ENCODE measurements around the gene STAT4. TPM values are rescaled to one million over a fixed set of nuclear protein-coding genes. Genes with fewer than 3 reads are reported as not detected.
"Not testable (repeated sequence)": the region's sequence is repeated elsewhere in the genome, so short reads cannot be mapped to it uniquely, and the experiment has no call there.

Gene STAT4
- total RNA-seq, 1 experiment from 2014 or later: 0.44 TPM

DNA sequence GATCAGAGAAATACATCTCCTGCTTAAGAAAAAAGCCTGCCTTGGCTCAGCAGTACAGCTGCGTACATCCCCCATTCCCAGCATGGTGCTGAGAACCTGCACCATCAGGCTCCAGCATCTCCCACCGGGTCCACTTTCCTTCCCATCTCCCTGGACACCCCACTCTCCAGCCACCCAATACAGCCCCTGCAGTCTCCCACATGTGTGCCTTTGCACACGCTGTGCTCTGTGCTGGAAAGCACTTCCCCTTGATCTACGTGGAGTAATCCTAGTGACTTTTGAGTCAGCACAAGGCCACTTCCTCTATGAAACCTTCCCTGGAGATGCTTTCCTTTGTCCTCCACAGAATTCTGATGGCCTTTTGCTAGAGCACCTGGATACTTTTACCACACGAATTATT is 153.8 kb downstream of the STAT4 start (continued):
- TF ChIP-seq, protein P1, sequence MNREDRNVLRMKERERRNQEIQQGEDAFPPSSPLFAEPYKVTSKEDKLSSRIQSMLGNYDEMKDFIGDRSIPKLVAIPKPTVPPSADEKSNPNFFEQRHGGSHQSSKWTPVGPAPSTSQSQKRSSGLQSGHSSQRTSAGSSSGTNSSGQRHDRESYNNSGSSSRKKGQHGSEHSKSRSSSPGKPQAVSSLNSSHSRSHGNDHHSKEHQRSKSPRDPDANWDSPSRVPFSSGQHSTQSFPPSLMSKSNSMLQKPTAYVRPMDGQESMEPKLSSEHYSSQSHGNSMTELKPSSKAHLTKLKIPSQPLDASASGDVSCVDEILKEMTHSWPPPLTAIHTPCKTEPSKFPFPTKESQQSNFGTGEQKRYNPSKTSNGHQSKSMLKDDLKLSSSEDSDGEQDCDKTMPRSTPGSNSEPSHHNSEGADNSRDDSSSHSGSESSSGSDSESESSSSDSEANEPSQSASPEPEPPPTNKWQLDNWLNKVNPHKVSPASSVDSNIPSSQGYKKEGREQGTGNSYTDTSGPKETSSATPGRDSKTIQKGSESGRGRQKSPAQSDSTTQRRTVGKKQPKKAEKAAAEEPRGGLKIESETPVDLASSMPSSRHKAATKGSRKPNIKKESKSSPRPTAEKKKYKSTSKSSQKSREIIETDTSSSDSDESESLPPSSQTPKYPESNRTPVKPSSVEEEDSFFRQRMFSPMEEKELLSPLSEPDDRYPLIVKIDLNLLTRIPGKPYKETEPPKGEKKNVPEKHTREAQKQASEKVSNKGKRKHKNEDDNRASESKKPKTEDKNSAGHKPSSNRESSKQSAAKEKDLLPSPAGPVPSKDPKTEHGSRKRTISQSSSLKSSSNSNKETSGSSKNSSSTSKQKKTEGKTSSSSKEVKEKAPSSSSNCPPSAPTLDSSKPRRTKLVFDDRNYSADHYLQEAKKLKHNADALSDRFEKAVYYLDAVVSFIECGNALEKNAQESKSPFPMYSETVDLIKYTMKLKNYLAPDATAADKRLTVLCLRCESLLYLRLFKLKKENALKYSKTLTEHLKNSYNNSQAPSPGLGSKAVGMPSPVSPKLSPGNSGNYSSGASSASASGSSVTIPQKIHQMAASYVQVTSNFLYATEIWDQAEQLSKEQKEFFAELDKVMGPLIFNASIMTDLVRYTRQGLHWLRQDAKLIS (CRISPR knock-in tag; IDR thresholded peaks at IDR 0.05; ENCODE audit: borderline replicate concordance): no peak
- no peak for TF ChIP-seq ATF2 (CRISPR knock-in tag; IDR thresholded peaks at IDR 0.05; ENCODE audit: borderline replicate concordance, low read depth)
- no peak for TF ChIP-seq SMAD4 (CRISPR knock-in tag; IDR thresholded peaks at IDR 0.05)
- no peak for TF ChIP-seq TP53 (CRISPR knock-in tag; IDR thresholded peaks at IDR 0.05)
- TF ChIP-seq ATF3 (CRISPR knock-in tag; conservative IDR thresholded peaks at IDR 0.05): no peak
- TF ChIP-seq TCF7 (CRISPR knock-in tag; IDR thresholded peaks at IDR 0.05; ENCODE audit: low read depth): no peak

DNA sequence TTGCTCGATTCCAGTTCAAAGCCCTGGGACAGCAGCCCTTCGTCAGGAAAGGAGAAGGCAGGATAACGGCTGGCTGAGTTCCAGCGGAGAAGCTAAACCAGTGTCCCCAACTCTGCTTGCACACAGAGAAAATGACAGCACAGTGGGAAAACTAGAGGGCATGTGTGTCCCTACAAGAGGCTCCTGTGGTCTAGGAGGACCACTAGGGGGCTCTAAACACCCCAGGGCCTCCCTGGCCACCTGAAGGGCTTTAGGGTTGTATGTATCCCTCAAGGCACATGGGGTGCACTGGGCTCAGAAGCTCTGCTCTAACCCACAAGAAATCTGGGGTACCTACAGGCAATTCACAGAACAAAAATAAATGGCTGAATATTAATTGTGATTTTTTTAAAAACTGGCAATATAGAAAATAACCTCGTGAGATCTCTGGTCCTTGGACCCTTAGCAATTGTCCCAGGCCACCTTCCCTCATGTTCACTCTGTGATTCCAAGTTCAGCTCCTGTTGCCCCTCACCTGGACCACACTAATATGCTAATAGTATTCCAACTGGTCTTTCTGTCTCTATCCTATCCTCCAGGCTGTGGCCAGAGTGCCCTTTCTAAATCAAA is 154.4 kb downstream of the STAT4 start:
- Mint-ChIP-seq H3K27ac (no peak overlapping the region), H3K9me3 (no peaks in the 10 kb centered on the region), H3K27me3 (ENCODE audit: low read depth) (no peaks in the 10 kb centered on the region), H3K4me1 (no peaks in the 10 kb centered on the region), H3K36me3 (peaks cover 77% of the 10 kb centered on the region), H3K4me3 (no peak overlapping the region)
- no peak for TF ChIP-seq HMGA2 (CRISPR knock-in tag; IDR thresholded peaks at IDR 0.05)
- TF ChIP-seq ZNF396 (CRISPR knock-in tag; IDR thresholded peaks at IDR 0.05; ENCODE audit: borderline replicate concordance): no peak
- TF ChIP-seq, protein P2, sequence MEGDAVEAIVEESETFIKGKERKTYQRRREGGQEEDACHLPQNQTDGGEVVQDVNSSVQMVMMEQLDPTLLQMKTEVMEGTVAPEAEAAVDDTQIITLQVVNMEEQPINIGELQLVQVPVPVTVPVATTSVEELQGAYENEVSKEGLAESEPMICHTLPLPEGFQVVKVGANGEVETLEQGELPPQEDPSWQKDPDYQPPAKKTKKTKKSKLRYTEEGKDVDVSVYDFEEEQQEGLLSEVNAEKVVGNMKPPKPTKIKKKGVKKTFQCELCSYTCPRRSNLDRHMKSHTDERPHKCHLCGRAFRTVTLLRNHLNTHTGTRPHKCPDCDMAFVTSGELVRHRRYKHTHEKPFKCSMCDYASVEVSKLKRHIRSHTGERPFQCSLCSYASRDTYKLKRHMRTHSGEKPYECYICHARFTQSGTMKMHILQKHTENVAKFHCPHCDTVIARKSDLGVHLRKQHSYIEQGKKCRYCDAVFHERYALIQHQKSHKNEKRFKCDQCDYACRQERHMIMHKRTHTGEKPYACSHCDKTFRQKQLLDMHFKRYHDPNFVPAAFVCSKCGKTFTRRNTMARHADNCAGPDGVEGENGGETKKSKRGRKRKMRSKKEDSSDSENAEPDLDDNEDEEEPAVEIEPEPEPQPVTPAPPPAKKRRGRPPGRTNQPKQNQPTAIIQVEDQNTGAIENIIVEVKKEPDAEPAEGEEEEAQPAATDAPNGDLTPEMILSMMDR (IDR thresholded peaks at IDR 0.05): peak; percentile 62
- ATAC-seq (peak; percentile 98), DNase-seq (ENCODE audit: low spot score) (peak; percentile 52)
- ChIA-PET POLR2A (no interaction called here), CTCF (interaction anchor here (0.5 to 1.2 kb wide), 5 partner anchors 8 to 205 kb away, joined by 3 to 5 read pairs (median 3); no protein-coding TSS in a partner anchor)

GRCh38 chr2:190995315-190995714 is 155.5 kb downstream of the STAT4 start:
- POLR2A ChIA-PET; DNase-seq (ENCODE audit: low spot score); H3K27ac Mint-ChIP-seq; H3K27me3 Mint-ChIP-seq (ENCODE audit: low read depth); ATAC-seq; H3K4me1 Mint-ChIP-seq; H3K9me3 Mint-ChIP-seq; CTCF ChIA-PET; H3K4me3 Mint-ChIP-seq: not testable (repeated sequence)
- peaks cover 78% of the 10 kb centered on the region for H3K36me3 Mint-ChIP-seq

DNA sequence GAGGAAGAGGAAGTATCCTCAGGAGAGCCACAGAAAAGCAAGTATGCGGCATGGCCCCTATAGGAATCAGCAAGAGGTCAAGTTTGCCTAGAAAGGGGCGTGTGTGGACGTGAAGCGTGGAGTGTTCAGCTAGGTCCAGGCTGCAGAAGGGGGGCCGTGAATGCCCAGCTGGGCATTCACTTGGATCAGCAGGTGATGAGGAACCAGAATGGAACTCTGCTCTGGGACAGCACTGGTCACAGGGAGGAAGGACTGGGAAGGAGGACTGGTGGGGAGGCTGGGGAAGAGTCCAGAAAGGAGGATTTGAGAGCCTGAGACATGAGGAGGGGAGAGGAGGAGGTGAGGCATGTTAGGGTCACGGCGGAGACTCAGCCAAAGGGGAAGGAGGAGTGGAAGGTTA is 156.6 kb downstream of the STAT4 start:
- POLR2A ChIA-PET: no interaction called here
- Mint-ChIP-seq H3K27ac (no peak overlapping the region), H3K27me3 (ENCODE audit: low read depth) (no peaks in the 10 kb centered on the region), H3K4me3 (no peak overlapping the region), H3K4me1 (no peaks in the 10 kb centered on the region), H3K36me3 (peaks cover 77% of the 10 kb centered on the region), H3K9me3 (no peaks in the 10 kb centered on the region)
- CTCF ChIA-PET: no interaction called here
- ATAC-seq (no peak), DNase-seq (ENCODE audit: low spot score) (no peak)
- TF ChIP-seq, protein P3, sequence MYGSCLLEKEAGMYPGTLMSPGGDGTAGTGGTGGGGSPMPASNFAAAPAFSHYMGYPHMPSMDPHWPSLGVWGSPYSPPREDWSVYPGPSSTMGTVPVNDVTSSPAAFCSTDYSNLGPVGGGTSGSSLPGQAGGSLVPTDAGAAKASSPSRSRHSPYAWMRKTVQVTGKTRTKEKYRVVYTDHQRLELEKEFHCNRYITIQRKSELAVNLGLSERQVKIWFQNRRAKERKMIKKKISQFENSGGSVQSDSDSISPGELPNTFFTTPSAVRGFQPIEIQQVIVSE (CRISPR knock-in tag; IDR thresholded peaks at IDR 0.05; ENCODE audit: borderline replicate concordance): no peak
- TF ChIP-seq, protein P4, sequence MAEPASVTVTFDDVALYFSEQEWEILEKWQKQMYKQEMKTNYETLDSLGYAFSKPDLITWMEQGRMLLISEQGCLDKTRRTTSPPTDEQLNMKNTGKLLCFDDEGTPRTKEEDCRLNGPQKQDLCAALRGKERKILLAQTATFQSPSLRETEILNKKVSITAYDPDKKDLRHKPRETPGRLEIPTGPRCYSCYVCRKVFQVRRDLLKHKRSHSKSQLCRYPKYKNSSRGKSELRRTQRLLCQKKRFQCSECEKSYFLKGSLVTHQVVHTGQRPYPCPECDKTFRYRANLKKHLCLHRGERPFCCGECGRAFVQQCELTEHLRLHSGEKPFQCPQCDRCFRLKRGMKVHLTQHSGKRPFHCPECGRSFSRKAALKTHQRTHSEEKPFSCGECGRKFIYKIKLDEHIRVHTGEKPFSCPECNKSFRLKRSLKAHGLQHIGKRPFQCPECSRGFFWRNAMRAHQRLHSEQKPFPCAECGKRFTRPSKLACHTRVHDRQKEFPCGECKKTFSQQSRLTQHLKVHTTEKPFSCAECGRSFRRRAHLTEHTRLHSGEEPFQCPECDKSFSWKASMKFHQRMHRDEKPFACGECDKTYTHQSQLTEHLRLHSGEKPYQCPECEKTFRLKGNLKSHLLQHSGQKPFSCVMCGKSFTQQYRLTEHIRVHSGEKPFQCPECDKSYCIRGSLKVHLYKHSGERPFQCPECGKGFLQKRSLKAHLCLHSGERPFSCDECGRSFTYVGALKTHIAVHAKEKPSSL (CRISPR knock-in tag; conservative IDR thresholded peaks at IDR 0.05): no peak
- TF ChIP-seq HMGXB4 (CRISPR knock-in tag; IDR thresholded peaks at IDR 0.05) (no peak), ZNF671 (CRISPR knock-in tag; IDR thresholded peaks at IDR 0.05) (no peak), KAT7 (CRISPR knock-in tag; IDR thresholded peaks at IDR 0.05; ENCODE audit: borderline replicate concordance) (no peak), GTF2I (CRISPR knock-in tag; conservative IDR thresholded peaks at IDR 0.05) (no peak)
- TF ChIP-seq, protein P5, sequence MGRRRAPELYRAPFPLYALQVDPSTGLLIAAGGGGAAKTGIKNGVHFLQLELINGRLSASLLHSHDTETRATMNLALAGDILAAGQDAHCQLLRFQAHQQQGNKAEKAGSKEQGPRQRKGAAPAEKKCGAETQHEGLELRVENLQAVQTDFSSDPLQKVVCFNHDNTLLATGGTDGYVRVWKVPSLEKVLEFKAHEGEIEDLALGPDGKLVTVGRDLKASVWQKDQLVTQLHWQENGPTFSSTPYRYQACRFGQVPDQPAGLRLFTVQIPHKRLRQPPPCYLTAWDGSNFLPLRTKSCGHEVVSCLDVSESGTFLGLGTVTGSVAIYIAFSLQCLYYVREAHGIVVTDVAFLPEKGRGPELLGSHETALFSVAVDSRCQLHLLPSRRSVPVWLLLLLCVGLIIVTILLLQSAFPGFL (CRISPR knock-in tag; IDR thresholded peaks at IDR 0.05; ENCODE audit: borderline replicate concordance): no peak
